Spleen (tissue), 11 donors: ENCODE results near the gene SPRY2. TPM values are rescaled to one million over a fixed set of nuclear protein-coding genes. Genes with fewer than 3 reads are reported as not detected.

ENCODE experiments used
- DNase-seq: peaks from one replicate; pipeline ENCODE4 v3.0.0-alpha.2; 2020
- H3K27ac ChIP-seq, 8 donors: fragments of 200-600 bp; sonication (generic) in 7 of 8; 1 replicate in 4 of 8; 2 replicates in 4 of 8; pipeline versions ENCODE4 v1.5.0 to v1.8.0; 2016 to 2021; ENCODE audit warnings: inconsistent platforms in 4 of 8, mild to moderate bottlenecking in 4 of 8, moderate library complexity in 1 of 8
- H3K27me3 ChIP-seq, 7 donors: fragments of 200-600 bp; sonication (generic) in 6 of 7; replicated peaks in 1 of 7; 1 replicate in 4 of 7; 2 replicates in 3 of 7; pipeline versions ENCODE4 v1.5.0 to v1.8.0; 2016 to 2021; ENCODE audit warnings: inconsistent platforms in 3 of 7, mild to moderate bottlenecking in 1 of 7
- H3K36me3 ChIP-seq, 6 donors: fragments of 200-600 bp; sonication (generic) in 5 of 6; 1 replicate in 4 of 6; 2 replicates in 2 of 6; pipeline versions ENCODE4 v1.5.0 to v1.8.0; 2016 to 2021; ENCODE audit warnings: inconsistent platforms in 2 of 6
- H3K4me1 ChIP-seq, 6 donors: fragments of 200-600 bp; sonication (generic) in 5 of 6; 1 replicate in 3 of 6; 2 replicates in 3 of 6; pipeline versions ENCODE4 v1.5.0 to v1.8.0; 2016 to 2021; ENCODE audit warnings: inconsistent platforms in 3 of 6
- H3K4me3 ChIP-seq, 8 donors: fragments of 200-600 bp; sonication (generic) in 7 of 8; 1 replicate in 4 of 8; 2 replicates in 4 of 8; pipeline versions ENCODE4 v1.5.0 to v1.8.0; 2016 to 2021; ENCODE audit warnings: inconsistent platforms in 4 of 8, mild to moderate bottlenecking in 4 of 8, moderate library complexity in 2 of 8
- H3K9me3 ChIP-seq, 8 donors: fragments of 200-600 bp; sonication (generic) in 7 of 8; 1 replicate in 4 of 8; 2 replicates in 4 of 8; pipeline versions ENCODE4 v1.5.0 to v1.8.0; 2016 to 2021; ENCODE audit warnings: inconsistent platforms in 4 of 8
- POLR2A ChIP-seq, 3 donors: fragments of 450-650 bp; IDR thresholded peaks; one replicate each; pipeline ENCODE4 v1.5.1; 2017; ENCODE audit warnings: antibody characterized with exemption in 3 of 3, mild to moderate bottlenecking in 1 of 3
- POLR2AphosphoS5 ChIP-seq, 3 donors: sonication (generic); formaldehyde crosslinking; IDR thresholded peaks; one replicate each; pipeline ENCODE4 v1.5.1; 2017; ENCODE audit warnings: antibody characterized with exemption in 3 of 3
- WGBS, 5 donors: extraction: QIAGEN DNeasy Blood & Tissue Kit in 3 of 5; methylation state at CpG; one replicate each; pipeline versions ENCODE4 v1.1.5 to v1.1.7; 2013 to 2018; 5-methylcytosine and 5-hydroxymethylcytosine counted together
- intact Hi-C: fragments of 100-400 bp; cut with DNase I; formaldehyde crosslinking; loops from one replicate; pipeline ENCODE4 v1.15.0; 2023; ENCODE audit warnings: low total_unique reads
- polyA plus RNA-seq, 3 donors: library from polyadenylated mRNA; stranded (reverse); fragments of 200-250 nt; gene quantifications; one replicate each; pipeline ENCODE4 v1.2.1, GENCODE V29; 2013
- total RNA-seq, 7 donors: library from RNA; depleted of rRNA in 3 of 7; stranded (reverse); fragments of >200 nt in 3 of 7; fragmentation: NEBNext Ultra II Directional in 4 of 7; extraction: Animal tissue kit (Norgen Biotek cat#: 25700) in 4 of 7; gene quantifications; one replicate each; pipeline versions ENCODE4 v1.1.0 to v1.2.1, GENCODE V29; 2016 to 2021
- TF ChIP-seq, protein P1 (sequence below), 11 experiments: fragments of 200-600 bp in 7 of 11; fragments of 450-650 bp in 4 of 11; sonication (generic) in 4 of 11; IDR thresholded peaks in 8 of 11; conservative IDR thresholded peaks in 3 of 11; 1 replicate in 7 of 11; 2 replicates in 4 of 11; pipeline versions ENCODE4 v1.4.0 to v1.8.0; 2016 to 2021; ENCODE audit warnings: antibody characterized with exemption in 11 of 11, inconsistent platforms in 4 of 11, mild to moderate bottlenecking in 1 of 11
- donor health status: healthy with polysubstance abuse.
- donor health status: DM: no; HTN: no; CAD: no; lungs with moderate emphysema.
- donor health status: DM: no; HTN: no; CAD: no.
- donor health status: Bipolar disorder and iron deficiency.
- donor health status: healthy.
- donor health status: DM: no; HTN: no; CAD: no.
- donor health status: DM: yes; HTN: yes; CAD: no.

The SPRY2 gene
- total and polyA plus RNA-seq, 10 donors, result 8.5 to 63.9 (median 35.9) TPM

GRCh38 chr13:80312012-80312704 is 28.8 kb downstream of the SPRY2 start:
- WGBS, 5 donors, result 80 to 91% (median 85%) methylated on average over 5 of the region's 5 CpGs

GRCh38 chr13:80309926-80310325 is 31.0 kb downstream of the SPRY2 start:
- intact Hi-C loops, result no loop called here
- Histone ChIP-seq H3K4me3 (no peak overlapping the region), H3K36me3 (no peaks in the 10 kb centered on the region), H3K27me3 (no peaks in the 10 kb centered on the region), H3K27ac (no peak overlapping the region), H3K9me3 (no peaks in the 10 kb centered on the region), H3K4me1 (peaks cover 0 to 20% (median 5%) of the 10 kb centered on the region in 6 donors)
- WGBS, 5 donors, result 39 to 63% (median 45%) methylated on average over 3 of the region's 3 CpGs
- TF ChIP-seq POLR2AphosphoS5 (IDR thresholded peaks at IDR 0.05) (no peak), POLR2A (IDR thresholded peaks at IDR 0.05) (no peak)
- TF ChIP-seq, protein P1, sequence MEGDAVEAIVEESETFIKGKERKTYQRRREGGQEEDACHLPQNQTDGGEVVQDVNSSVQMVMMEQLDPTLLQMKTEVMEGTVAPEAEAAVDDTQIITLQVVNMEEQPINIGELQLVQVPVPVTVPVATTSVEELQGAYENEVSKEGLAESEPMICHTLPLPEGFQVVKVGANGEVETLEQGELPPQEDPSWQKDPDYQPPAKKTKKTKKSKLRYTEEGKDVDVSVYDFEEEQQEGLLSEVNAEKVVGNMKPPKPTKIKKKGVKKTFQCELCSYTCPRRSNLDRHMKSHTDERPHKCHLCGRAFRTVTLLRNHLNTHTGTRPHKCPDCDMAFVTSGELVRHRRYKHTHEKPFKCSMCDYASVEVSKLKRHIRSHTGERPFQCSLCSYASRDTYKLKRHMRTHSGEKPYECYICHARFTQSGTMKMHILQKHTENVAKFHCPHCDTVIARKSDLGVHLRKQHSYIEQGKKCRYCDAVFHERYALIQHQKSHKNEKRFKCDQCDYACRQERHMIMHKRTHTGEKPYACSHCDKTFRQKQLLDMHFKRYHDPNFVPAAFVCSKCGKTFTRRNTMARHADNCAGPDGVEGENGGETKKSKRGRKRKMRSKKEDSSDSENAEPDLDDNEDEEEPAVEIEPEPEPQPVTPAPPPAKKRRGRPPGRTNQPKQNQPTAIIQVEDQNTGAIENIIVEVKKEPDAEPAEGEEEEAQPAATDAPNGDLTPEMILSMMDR (IDR thresholded peaks at IDR 0.05 in 8 of 11, conservative IDR thresholded peaks at IDR 0.05 in 3 of 11), result no peak
- no peak for DNase-seq

More at GRCh38 chr13:80312012-80312704, 28.8 kb downstream of the SPRY2 start:
- no peak overlapping the region for H3K27ac ChIP-seq
- intact Hi-C loops, result no loop called here
- H3K36me3 ChIP-seq, result no peaks in the 10 kb centered on the region
- H3K9me3 ChIP-seq, result no peaks in the 10 kb centered on the region
- H3K4me3 ChIP-seq, result no peak overlapping the region
- DNase-seq, result no peak
- H3K27me3 ChIP-seq, result no peaks in the 10 kb centered on the region
- H3K4me1 ChIP-seq, result peaks cover 0 to 5% (median 0%) of the 10 kb centered on the region in 6 donors
- TF ChIP-seq, protein P1 (IDR thresholded peaks at IDR 0.05 in 8 of 11, conservative IDR thresholded peaks at IDR 0.05 in 3 of 11), result no peak
- TF ChIP-seq POLR2AphosphoS5 (IDR thresholded peaks at IDR 0.05), result no peak
- TF ChIP-seq POLR2A (IDR thresholded peaks at IDR 0.05), result no peak

DNA sequence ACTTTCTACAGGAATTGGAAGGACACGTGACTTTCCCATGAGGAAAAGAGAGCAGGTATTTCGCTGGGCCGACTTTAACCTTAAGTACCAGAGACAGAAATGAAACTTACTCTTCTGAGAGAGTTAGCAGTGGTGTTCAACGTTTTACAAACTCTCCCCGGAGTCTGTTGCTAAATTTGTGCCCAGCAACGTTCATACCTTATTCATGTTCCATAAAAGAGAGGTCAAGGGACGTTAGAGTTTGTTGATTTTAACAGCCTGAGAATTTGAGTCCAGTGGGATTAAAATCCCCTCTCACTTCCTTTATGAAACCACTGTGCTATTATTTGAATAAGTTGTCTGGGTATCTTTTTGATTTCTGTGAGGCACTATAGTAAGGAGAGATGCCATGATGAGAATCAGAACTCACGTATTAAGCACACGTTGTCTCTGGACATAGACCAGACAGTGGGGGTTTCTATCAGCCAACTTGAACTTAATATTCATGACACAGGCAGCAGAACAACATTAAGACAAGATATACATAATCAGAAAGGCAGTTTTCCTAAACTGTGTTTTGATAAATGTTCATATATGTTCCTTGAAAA is 33.4 kb downstream of the SPRY2 start:
- H3K9me3 ChIP-seq, result no peaks in the 10 kb centered on the region
- H3K36me3 ChIP-seq, result no peaks in the 10 kb centered on the region
- 49 to 56% (median 51%) methylated on average over 9 of the region's 9 CpGs for WGBS, 5 donors
- DNase-seq, result no peak
- H3K27ac ChIP-seq, result no peak overlapping the region
- TF ChIP-seq, protein P1 (IDR thresholded peaks at IDR 0.05 in 8 of 11, conservative IDR thresholded peaks at IDR 0.05 in 3 of 11), result no peak
- TF ChIP-seq POLR2A (IDR thresholded peaks at IDR 0.05) (no peak), POLR2AphosphoS5 (IDR thresholded peaks at IDR 0.05) (no peak)
- intact Hi-C loops, result no loop called here
- H3K4me1 ChIP-seq, result peaks cover 0 to 20% (median 5%) of the 10 kb centered on the region in 6 donors
- no peaks in the 10 kb centered on the region for H3K27me3 ChIP-seq
- H3K4me3 ChIP-seq, result no peak overlapping the region

GRCh38 chr13:80306337-80306972 is 34.5 kb downstream of the SPRY2 start:
- Histone ChIP-seq H3K4me3 (no peak overlapping the region), H3K27ac (peak overlapping the region in 5 of 8 donors; percentile 10 to 38 (median 25)), H3K4me1 (peaks cover 0 to 20% (median 5%) of the 10 kb centered on the region in 6 donors), H3K27me3 (no peaks in the 10 kb centered on the region), H3K36me3 (no peaks in the 10 kb centered on the region), H3K9me3 (no peaks in the 10 kb centered on the region)
- DNase-seq, result no peak
- intact Hi-C loops, result no loop called here
- TF ChIP-seq POLR2A (IDR thresholded peaks at IDR 0.05) (no peak), POLR2AphosphoS5 (IDR thresholded peaks at IDR 0.05) (no peak)
- TF ChIP-seq, protein P1 (IDR thresholded peaks at IDR 0.05 in 8 of 11, conservative IDR thresholded peaks at IDR 0.05 in 3 of 11), result no peak
- 82 to 92% (median 85%) methylated on average over 3 of the region's 3 CpGs for WGBS, 5 donors
